ENCODE results near the gene TTC4. TPM values are rescaled to one million over a fixed set of nuclear protein-coding genes. Genes with fewer than 3 reads are reported as not detected.

Gene TTC4
- total RNA-seq, 1 experiment from 2014 or later, result 30.8 TPM

GRCh38 chr1:54678776-54679643 is 36.7 kb upstream of the TTC4 start:
- Histone ChIP-seq H3K4me2 (ENCODE audit: insufficient read depth, insufficient read length, low read length) (no peak overlapping the region), H3K79me2 (ENCODE audit: insufficient read depth, low read length) (no peaks in the 10 kb centered on the region), H2BK12ac (ENCODE audit: insufficient read length, low read depth, low read length) (no peak overlapping the region), H3T11ph (ENCODE audit: low read length) (no peak overlapping the region), H2BK20ac (ENCODE audit: low read depth, low read length, poor library complexity, severe bottlenecking) (no peak overlapping the region), H4K91ac (ENCODE audit: insufficient read length, low read depth, low read length) (no peak overlapping the region), H4K5ac (ENCODE audit: insufficient read length, low read depth, low read length) (no peak overlapping the region), H3K27me3 (ENCODE audit: insufficient read depth, low read length) (no peaks in the 10 kb centered on the region), H3K56ac (ENCODE audit: insufficient read length, low read depth, low read length) (no peak overlapping the region), H3K9ac (ENCODE audit: extremely low read depth, insufficient read length, low read length) (no peak overlapping the region), H3K27ac (ENCODE audit: insufficient read length, low read depth, low read length) (no peak overlapping the region), H2AK5ac (ENCODE audit: insufficient read length, low read length) (no peak overlapping the region), H3K4ac (ENCODE audit: low read depth, low read length) (no peak overlapping the region), H3K23me2 (ENCODE audit: insufficient read length, low read depth, low read length, poor library complexity, severe bottlenecking) (peaks cover 4% of the 10 kb centered on the region), H3K14ac (ENCODE audit: insufficient read depth, low read length) (no peak overlapping the region; the same call in 1 of the 2 replicates), H2BK120ac (ENCODE audit: low read depth, low read length, poor library complexity, severe bottlenecking) (no peak overlapping the region), H2BK15ac (ENCODE audit: low read depth, low read length) (no peak overlapping the region), H3K9me3 (ENCODE audit: control insufficient read depth, low read depth, low read length) (no peaks in the 10 kb centered on the region), H4K20me1 (ENCODE audit: control insufficient read depth, insufficient read depth, insufficient read length) (no peaks in the 10 kb centered on the region), H3K18ac (ENCODE audit: insufficient read length, low read depth, low read length) (no peak overlapping the region), H3K4me1 (ENCODE audit: insufficient read depth, low read length) (no peaks in the 10 kb centered on the region), H2BK5ac (ENCODE audit: insufficient read length, low read length) (no peak overlapping the region), H3K79me1 (ENCODE audit: insufficient read depth, low read depth, low read length, poor library complexity, severe bottlenecking) (no peaks in the 10 kb centered on the region), H2AFZ (ENCODE audit: low read length) (no peak overlapping the region), H4K8ac (replicated peaks; ENCODE audit: insufficient read length, low read depth, low read length) (no peak overlapping the region), H3K23ac (ENCODE audit: insufficient read length, low read depth, low read length) (no peak overlapping the region)
- peaks cover 5 to 15% of the 10 kb centered on the region in 2 experiments for H3K4me1 Mint-ChIP-seq
- H3K36me3 Mint-ChIP-seq (ENCODE audit: insufficient read depth in 1 of 3, low read depth in 3 of 3), result no peaks in the 10 kb centered on the region
- H3K4me3 Mint-ChIP-seq, result no peak overlapping the region
- no peak for DNase-seq
- H3K27ac Mint-ChIP-seq, result no peak overlapping the region; a peak in 1 of 7 replicates
- no peak for TF ChIP-seq CTCF (conservative IDR thresholded peaks at IDR 0.05)
- no peaks in the 10 kb centered on the region for H3K27me3 Mint-ChIP-seq (ENCODE audit: low read depth)
- WGBS (ENCODE audit: extremely low coverage, insufficient read length, low lambda C conversion rate), result no CpG with 5 or more reads among the region's 17 CpGs
- H3K9me3 Mint-ChIP-seq, result no peaks in the 10 kb centered on the region; a peak in 1 of 5 replicates
